DOHH2 (cell line): ENCODE measurements around the gene MCF2L2.

Experiments used
- CTCF ChIP-seq: fragments of 200-600 bp; sonication (generic); IDR thresholded peaks from one replicate; pipeline ENCODE4 v1.5.1; 2014; ENCODE audit warnings: antibody characterized with exemption, mild to moderate bottlenecking, low read depth, low read length; ENCODE audit not compliant: poor library complexity, severe bottlenecking
- EZH2phosphoT487 ChIP-seq: fragments of 200-600 bp; sonication (generic); IDR thresholded peaks from 2 replicates; pipeline ENCODE4 v1.6.1; 2017; ENCODE audit warnings: borderline replicate concordance, mild to moderate bottlenecking, antibody characterized with exemption, low read length, moderate library complexity, mixed read lengths

- no peak for TF ChIP-seq CTCF
- no peak for TF ChIP-seq EZH2phosphoT487
Observed at GRCh38 chr3:183460081-183461055, 31.9 kb upstream of the MCF2L2 start.
